GM12891 (cell line): ENCODE measurements around the gene CRADD.

Source experiments
- POLR2A ChIP-seq: IDR thresholded peaks from 2 replicates; pipeline ENCODE4 v1.6.1; 2011; ENCODE audit warnings: low read depth, low read length, control low read depth
- POLR2AphosphoS5 ChIP-seq: IDR thresholded peaks from 2 replicates; pipeline ENCODE4 v1.6.1; 2011; ENCODE audit warnings: low read depth, low read length, control low read depth

DNA sequence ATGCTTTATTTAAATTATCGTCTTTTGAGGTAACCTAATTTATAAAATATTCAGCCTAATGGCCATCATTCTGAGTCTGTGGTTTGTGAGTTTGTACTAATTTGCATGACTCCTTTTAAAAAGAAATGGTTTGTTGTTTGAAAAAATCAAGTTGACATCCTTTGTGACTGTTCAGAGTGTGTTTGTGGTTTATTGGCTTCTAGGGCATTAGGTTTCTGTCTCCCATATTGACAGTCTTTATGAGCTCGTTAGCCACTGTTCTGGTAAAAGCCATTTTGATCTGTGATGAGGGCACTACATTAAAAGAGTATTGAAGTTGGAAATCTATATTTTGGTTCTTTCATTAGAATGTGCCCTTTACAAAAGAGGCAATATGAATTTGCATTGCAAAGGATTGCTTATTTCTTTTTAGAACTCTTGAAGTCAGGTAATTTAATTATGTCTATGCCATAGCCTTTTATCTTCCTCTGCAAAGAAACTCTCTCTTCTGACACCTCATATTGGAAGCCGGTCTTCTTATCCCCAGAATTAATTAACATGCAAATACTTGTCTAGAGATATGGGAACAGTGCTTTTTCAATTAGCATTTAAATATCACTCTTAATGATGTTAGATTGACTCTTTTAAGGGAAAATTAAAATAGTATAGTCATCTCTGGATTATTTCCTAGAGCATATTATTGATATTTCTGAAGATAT is 95.0 kb downstream of the CRADD start:
- TF ChIP-seq POLR2A: no peak
- TF ChIP-seq POLR2AphosphoS5: no peak
